ENCODE measurements around the gene FHOD3.

DNA sequence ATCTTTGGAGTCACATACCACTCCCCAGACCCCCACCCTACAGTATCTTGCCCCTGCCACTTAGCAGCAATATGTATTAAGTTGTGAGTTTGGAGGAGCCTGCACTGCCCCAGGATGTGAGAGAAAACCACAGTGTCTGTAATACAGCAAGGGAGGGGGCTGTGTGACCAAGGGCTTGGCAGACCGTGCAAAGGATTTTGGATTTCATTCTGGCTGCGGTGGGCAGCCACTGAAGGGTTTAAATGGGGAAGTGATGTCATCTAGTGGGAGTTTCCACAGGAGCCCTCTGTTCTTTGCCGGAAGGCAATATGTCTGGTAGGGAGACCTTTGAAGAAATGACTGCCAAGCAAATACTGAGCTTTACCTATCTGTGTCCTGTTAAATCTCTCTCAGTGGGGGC is 202.4 kb downstream of the FHOD3 start:
- no peak for TF ChIP-seq POLR2A (IDR thresholded peaks at IDR 0.05)
- TF ChIP-seq, protein P1, sequence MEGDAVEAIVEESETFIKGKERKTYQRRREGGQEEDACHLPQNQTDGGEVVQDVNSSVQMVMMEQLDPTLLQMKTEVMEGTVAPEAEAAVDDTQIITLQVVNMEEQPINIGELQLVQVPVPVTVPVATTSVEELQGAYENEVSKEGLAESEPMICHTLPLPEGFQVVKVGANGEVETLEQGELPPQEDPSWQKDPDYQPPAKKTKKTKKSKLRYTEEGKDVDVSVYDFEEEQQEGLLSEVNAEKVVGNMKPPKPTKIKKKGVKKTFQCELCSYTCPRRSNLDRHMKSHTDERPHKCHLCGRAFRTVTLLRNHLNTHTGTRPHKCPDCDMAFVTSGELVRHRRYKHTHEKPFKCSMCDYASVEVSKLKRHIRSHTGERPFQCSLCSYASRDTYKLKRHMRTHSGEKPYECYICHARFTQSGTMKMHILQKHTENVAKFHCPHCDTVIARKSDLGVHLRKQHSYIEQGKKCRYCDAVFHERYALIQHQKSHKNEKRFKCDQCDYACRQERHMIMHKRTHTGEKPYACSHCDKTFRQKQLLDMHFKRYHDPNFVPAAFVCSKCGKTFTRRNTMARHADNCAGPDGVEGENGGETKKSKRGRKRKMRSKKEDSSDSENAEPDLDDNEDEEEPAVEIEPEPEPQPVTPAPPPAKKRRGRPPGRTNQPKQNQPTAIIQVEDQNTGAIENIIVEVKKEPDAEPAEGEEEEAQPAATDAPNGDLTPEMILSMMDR (IDR thresholded peaks at IDR 0.05), result no peak
